PC-9 (cell line): ENCODE measurements around the gene ARHGAP45. TPM values are rescaled to one million over a fixed set of nuclear protein-coding genes. Genes with fewer than 3 reads are reported as not detected.

Experiments used
- BruUV-seq: library from RNA; stranded (reverse); fragments of 400-500 nt; replicated peaks from 2 replicates; lab custom pipeline; 2021; lab: Mats Ljungman, UMichigan
- CTCF ChIA-PET: fragments of 300-600 bp; sonication (Branson Sonifier 250); formaldehyde crosslinking; loops from one replicate; lab custom pipeline; 2022; ENCODE audit warnings: antibody characterized with exemption; lab: Charles Lee
- POLR2A ChIA-PET: fragments of 300-600 bp; sonication (Branson Sonifier 250); formaldehyde crosslinking; loops from one replicate; lab custom pipeline; 2022; ENCODE audit warnings: antibody characterized with exemption; ENCODE audit not compliant: unreplicated experiment; lab: Charles Lee
- DNase-seq, 2 experiments: peaks; one replicate each; pipeline versions ENCODE4 v3.0.0 to v3.0.0-alpha.2; 2015 to 2022; ENCODE audit warnings: mixed read lengths in 1 of 2
- H2AFZ ChIP-seq: fragments of 200-600 bp; sonication (generic); 2 replicates; pipeline ENCODE4 v1.8.1; 2017; ENCODE audit warnings: antibody characterized with exemption
- H3F3A ChIP-seq: fragments of 200-600 bp; sonication (generic); 2 replicates; pipeline ENCODE4 v1.8.1; 2017; ENCODE audit warnings: antibody characterized with exemption, mild to moderate bottlenecking, low read depth; ENCODE audit not compliant: insufficient read depth
- H3K27ac ChIP-seq: fragments of 200-600 bp; sonication (generic); 2 replicates; pipeline ENCODE4 v1.6.1; 2016; ENCODE audit warnings: mixed run types
- H3K27me3 ChIP-seq: fragments of 200-600 bp; sonication (generic); 2 replicates; pipeline ENCODE4 v1.6.1; 2016; ENCODE audit warnings: low read depth, mixed run types; ENCODE audit not compliant: insufficient read depth
- H3K36me3 ChIP-seq: fragments of 200-600 bp; sonication (generic); 2 replicates; pipeline ENCODE4 v1.6.1; 2016; ENCODE audit warnings: low read depth, mixed run types
- H3K4me1 ChIP-seq: fragments of 200-600 bp; sonication (generic); replicated peaks from 2 replicates; pipeline ENCODE4 v1.6.1; 2016; ENCODE audit warnings: mixed run types; ENCODE audit not compliant: insufficient read depth
- H3K4me2 ChIP-seq: fragments of 200-600 bp; sonication (generic); 2 replicates; pipeline ENCODE4 v1.6.1; 2017; ENCODE audit warnings: mixed run types
- H3K4me3 ChIP-seq: fragments of 200-600 bp; sonication (generic); 2 replicates; pipeline ENCODE4 v1.6.1; 2016; ENCODE audit warnings: mixed run types
- H3K79me2 ChIP-seq: fragments of 200-600 bp; sonication (generic); 2 replicates; pipeline ENCODE4 v1.6.1; 2017; ENCODE audit warnings: low read depth, mixed run types
- H3K9me2 ChIP-seq: fragments of 200-600 bp; sonication (generic); 2 replicates; pipeline ENCODE4 v1.8.1; 2017; ENCODE audit warnings: mild to moderate bottlenecking; ENCODE audit not compliant: insufficient read depth
- H3K9me3 ChIP-seq: fragments of 200-600 bp; sonication (generic); 2 replicates; pipeline ENCODE4 v1.8.1; 2016; ENCODE audit warnings: low read depth; ENCODE audit not compliant: insufficient read depth
- H4K20me1 ChIP-seq: fragments of 200-600 bp; sonication (generic); 2 replicates; pipeline ENCODE4 v1.8.1; 2017; ENCODE audit not compliant: insufficient read depth
- EZH2 ChIP-seq: fragments of 200-600 bp; sonication (generic); IDR thresholded peaks from 2 replicates; pipeline ENCODE4 v1.8.0; 2017; ENCODE audit warnings: antibody characterized with exemption, low read depth
- intact Hi-C: fragments of 100-400 bp; cut with micrococcal nuclease; formaldehyde crosslinking; loops from one replicate; pipeline ENCODE4 v1.10.0; 2022; ENCODE audit not compliant: unreplicated experiment
- total RNA-seq: library from RNA; stranded (reverse); gene quantifications from 2 replicates; pipeline ENCODE4 v1.2.3, GENCODE V29; 2021
- TF ChIP-seq, protein P1 (sequence below): fragments of 200-600 bp; sonication (generic); conservative IDR thresholded peaks from 2 replicates; pipeline ENCODE4 v1.6.1; 2017; ENCODE audit warnings: mixed run types, antibody characterized with exemption, mild to moderate bottlenecking, moderate library complexity

ARHGAP45 gene
- total RNA-seq, 1 experiment from 2014 or later = 20.2 TPM

DNA sequence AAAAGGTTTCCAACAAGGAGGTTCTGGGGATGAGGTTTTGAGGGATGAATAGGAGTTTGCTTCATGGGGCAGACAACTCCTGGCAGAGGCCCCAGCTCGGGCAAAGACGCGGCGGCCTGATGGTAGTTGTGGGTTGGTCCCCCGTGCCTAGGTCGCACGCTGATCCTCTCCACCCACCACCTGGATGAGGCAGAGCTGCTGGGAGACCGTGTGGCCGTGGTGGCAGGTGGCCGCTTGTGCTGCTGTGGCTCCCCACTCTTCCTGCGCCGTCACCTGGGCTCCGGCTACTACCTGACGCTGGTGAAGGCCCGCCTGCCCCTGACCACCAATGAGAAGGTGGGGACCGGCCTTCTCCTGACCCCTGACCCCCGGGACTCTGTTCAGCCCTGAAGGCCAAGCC, 15.2 kb upstream of the ARHGAP45 start:
- no peaks in the 10 kb centered on the region for H3K36me3 ChIP-seq
- H3K4me1 ChIP-seq = no peaks in the 10 kb centered on the region
- no peak overlapping the region for H3K4me2 ChIP-seq
- H2AFZ ChIP-seq = no peak overlapping the region
- no peaks in the 10 kb centered on the region for H3K27me3 ChIP-seq
- ChIA-PET POLR2A (no interaction called here), CTCF (no interaction called here)
- intact Hi-C loops = no loop called here
- H3K79me2 ChIP-seq = no peaks in the 10 kb centered on the region
- no peak overlapping the region for H3K4me3 ChIP-seq
- TF ChIP-seq EZH2 = no peak
- TF ChIP-seq, protein P1, sequence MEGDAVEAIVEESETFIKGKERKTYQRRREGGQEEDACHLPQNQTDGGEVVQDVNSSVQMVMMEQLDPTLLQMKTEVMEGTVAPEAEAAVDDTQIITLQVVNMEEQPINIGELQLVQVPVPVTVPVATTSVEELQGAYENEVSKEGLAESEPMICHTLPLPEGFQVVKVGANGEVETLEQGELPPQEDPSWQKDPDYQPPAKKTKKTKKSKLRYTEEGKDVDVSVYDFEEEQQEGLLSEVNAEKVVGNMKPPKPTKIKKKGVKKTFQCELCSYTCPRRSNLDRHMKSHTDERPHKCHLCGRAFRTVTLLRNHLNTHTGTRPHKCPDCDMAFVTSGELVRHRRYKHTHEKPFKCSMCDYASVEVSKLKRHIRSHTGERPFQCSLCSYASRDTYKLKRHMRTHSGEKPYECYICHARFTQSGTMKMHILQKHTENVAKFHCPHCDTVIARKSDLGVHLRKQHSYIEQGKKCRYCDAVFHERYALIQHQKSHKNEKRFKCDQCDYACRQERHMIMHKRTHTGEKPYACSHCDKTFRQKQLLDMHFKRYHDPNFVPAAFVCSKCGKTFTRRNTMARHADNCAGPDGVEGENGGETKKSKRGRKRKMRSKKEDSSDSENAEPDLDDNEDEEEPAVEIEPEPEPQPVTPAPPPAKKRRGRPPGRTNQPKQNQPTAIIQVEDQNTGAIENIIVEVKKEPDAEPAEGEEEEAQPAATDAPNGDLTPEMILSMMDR = no peak
- H3K27ac ChIP-seq = no peak overlapping the region
- no TSS peak for BruUV-seq
- H3K9me3 ChIP-seq = no peaks in the 10 kb centered on the region
- peaks cover 12% of the 10 kb centered on the region; the same call in 1 of the 2 replicates for H3F3A ChIP-seq
- DNase-seq = no peak
- no peaks in the 10 kb centered on the region for H4K20me1 ChIP-seq
- H3K9me2 ChIP-seq = no peaks in the 10 kb centered on the region

DNA sequence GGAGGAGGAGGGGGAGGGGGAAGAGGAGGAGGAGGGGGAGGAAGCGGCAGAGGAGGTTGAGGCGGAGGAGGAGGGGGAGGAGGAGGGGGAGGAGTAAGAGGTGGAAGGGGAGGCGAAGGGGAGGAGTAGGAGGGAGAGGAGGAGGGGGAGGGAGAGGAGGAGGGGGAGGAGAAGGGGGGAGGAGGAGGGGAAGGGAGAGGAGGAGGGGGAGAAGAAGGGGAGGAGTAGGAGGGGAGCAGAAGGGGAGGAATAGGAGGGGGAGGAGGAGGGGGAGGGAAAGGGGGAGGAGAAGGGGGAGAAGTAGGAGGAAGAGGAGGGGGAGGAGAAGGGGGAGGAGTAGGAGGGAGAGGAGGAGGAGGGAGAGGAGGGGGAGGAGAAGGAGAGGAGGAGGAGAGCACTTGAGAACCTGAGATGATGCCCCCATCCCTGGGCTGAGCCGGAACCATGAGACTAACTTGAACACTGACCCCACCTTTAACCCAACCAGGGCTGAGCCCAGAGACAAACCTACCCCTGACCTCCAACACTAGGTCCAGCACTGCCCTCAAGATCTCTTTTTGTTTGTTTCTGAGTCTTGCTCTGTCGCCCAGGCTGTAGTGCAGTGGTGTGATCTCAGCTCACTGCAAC, 14.5 kb upstream of the ARHGAP45 start:
- TF ChIP-seq, protein P1 = no peak
- TF ChIP-seq EZH2 = no peak
- H3K9me3 ChIP-seq = no peaks in the 10 kb centered on the region
- no peaks in the 10 kb centered on the region for H3K27me3 ChIP-seq
- H2AFZ ChIP-seq = no peak overlapping the region
- BruUV-seq = no TSS peak
- intact Hi-C loops = no loop called here
- no peaks in the 10 kb centered on the region for H3K9me2 ChIP-seq
- H3F3A ChIP-seq = peaks cover 12% of the 10 kb centered on the region; the same call in 1 of the 2 replicates
- no peaks in the 10 kb centered on the region for H3K4me1 ChIP-seq
- no peaks in the 10 kb centered on the region for H3K36me3 ChIP-seq
- H4K20me1 ChIP-seq = no peaks in the 10 kb centered on the region
- H3K4me2 ChIP-seq = no peak overlapping the region
- POLR2A ChIA-PET = no interaction called here
- H3K4me3 ChIP-seq = no peak overlapping the region
- H3K79me2 ChIP-seq = no peaks in the 10 kb centered on the region
- no peak for DNase-seq
- H3K27ac ChIP-seq = no peak overlapping the region
- CTCF ChIA-PET = no interaction called here

DNA sequence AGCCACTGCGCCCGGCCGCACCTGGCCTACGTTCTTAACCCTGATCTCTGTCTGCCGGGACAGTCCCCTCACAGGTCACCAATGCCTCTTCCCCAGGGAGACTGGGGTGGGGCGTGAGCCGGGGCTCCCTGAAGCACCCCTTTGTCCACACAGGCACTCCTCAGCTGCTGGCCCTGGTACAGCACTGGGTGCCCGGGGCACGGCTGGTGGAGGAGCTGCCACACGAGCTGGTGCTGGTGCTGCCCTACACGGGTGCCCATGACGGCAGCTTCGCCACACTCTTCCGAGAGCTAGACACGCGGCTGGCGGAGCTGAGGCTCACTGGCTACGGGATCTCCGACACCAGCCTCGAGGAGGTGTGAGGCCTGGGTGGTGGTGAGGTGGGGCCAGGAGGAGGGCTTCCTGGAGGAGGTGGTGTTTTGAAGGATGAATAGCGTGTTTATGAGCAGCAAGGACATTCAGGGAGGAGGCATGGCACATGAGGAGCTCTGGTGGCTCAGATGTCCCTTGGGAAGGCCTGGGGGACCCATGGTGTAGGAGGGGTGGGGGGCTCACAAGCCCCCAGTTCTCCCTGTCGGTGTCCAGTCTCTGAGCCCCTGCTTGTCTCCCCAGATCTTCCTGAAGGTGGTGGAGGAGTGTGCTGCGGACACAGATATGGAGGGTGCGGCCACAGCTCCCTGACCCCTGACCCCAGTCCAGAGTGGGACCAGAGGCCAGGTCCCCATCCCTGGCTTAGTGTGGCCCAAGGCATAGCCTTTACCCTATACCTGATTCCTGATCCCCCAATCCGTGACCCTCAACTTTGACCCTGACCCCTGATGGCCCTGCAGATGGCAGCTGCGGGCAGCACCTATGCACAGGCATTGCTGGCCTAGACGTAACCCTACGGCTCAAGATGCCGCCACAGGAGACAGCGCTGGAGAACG, 13.5 kb upstream of the ARHGAP45 start:
- BruUV-seq = no TSS peak
- H4K20me1 ChIP-seq = no peaks in the 10 kb centered on the region

More for the DNA sequence above, 13.5 kb upstream of the ARHGAP45 start:
- no peak overlapping the region for H2AFZ ChIP-seq
- no peak overlapping the region for H3K27ac ChIP-seq
- DNase-seq = no peak
- H3K27me3 ChIP-seq = no peaks in the 10 kb centered on the region
- H3K4me2 ChIP-seq = no peak overlapping the region
- peaks cover 15% of the 10 kb centered on the region; the same call in 1 of the 2 replicates for H3F3A ChIP-seq
- no peaks in the 10 kb centered on the region for H3K4me1 ChIP-seq
- no peaks in the 10 kb centered on the region for H3K79me2 ChIP-seq
- no peaks in the 10 kb centered on the region for H3K36me3 ChIP-seq
- ChIA-PET POLR2A (no interaction called here), CTCF (no interaction called here)
- intact Hi-C loops = no loop called here
- no peaks in the 10 kb centered on the region for H3K9me3 ChIP-seq
- H3K4me3 ChIP-seq = no peak overlapping the region
- no peaks in the 10 kb centered on the region for H3K9me2 ChIP-seq
- TF ChIP-seq, protein P1 = no peak
- no peak for TF ChIP-seq EZH2
